HTERT RPE-1 (cell line): ENCODE measurements around the gene MADCAM1.

ENCODE experiments used
- in situ Hi-C: fragments of 300-500 bp; cut with MboI; formaldehyde crosslinking; loops from 4 replicates; pipeline ENCODE4 v1.14.3; 2020; ENCODE audit warnings: low sequenced_read_pairs

Gene MADCAM1

DNA sequence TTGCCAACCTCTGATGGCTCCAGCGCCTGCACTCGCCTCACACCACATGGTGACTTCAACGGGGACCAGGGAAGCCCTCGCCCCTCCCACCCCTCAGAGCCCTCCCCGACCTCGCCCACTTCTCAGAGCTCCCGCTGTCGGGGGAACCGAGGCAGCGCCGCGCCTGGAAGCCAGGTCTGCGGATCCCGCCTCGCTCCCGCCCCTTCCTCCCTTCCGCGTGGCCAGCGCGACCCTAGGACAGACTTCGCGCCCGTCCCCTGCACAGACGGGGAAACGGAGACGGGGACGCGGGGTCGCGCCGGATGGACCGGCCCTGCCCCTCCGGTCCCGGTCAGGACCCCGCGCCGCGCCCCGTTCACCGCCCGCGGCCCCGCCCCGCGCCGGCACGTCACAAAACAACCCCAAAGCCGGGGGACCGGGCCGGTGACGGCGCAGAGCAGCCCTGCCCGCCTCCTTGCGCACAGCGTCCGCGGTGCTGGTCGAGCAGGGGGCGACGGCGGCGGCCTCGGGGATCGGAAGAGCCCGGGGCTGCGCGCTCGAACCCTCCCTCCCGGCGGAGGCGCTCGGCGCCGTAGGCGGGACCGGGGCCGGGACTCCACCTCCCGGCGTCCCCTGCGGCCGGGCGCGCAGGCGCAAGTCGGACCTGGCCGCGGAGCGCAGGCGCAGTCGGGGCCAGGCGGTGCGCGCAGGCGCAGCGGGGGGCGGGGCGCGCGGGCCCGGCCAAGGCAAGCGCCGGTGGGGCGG is 34.9 kb downstream of the MADCAM1 start:
- in situ Hi-C loops: no loop called here

DNA sequence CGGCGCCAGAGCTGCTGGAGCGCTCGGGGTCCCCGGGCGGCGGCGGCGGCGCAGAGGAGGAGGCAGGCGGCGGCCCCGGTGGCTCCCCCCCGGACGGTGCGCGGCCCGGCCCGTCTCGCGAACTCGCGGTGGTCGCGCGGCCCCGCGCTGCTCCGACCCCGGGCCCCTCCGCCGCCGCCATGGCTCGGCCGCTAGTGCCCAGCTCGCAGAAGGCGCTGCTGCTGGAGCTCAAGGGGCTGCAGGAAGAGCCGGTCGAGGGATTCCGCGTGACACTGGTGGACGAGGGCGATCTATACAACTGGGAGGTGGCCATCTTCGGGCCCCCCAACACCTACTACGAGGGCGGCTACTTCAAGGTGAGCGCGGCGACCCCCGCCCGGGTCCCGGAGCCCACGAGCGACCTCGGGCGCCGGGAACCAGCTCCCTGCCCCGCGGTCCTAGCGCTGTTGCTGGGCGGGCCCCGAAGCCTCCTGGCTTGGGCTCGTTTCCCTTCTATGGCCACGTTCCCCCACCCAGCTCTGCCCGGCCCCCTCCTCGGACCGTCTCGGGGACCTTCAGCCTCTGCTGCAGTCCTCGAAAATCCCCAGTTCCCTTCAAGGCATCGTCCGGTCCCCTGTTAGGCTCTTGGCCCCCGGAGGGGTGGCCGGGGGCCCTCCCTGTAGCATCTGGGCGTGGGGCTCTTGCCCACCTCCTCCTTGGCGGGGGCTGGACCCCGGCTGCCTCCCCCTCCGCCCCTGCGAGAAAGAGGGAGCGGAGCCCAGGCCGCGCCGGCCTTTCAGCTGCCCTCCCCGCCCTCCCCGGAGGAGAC is 35.7 kb downstream of the MADCAM1 start, which contains the start of gene CDC34:
Gene CDC34 (plus strand): TSS at position 8 of the 808 bp plus-strand sequence. CDS start 172 bp downstream, at position 180.
- in situ Hi-C loops: no loop called here

DNA sequence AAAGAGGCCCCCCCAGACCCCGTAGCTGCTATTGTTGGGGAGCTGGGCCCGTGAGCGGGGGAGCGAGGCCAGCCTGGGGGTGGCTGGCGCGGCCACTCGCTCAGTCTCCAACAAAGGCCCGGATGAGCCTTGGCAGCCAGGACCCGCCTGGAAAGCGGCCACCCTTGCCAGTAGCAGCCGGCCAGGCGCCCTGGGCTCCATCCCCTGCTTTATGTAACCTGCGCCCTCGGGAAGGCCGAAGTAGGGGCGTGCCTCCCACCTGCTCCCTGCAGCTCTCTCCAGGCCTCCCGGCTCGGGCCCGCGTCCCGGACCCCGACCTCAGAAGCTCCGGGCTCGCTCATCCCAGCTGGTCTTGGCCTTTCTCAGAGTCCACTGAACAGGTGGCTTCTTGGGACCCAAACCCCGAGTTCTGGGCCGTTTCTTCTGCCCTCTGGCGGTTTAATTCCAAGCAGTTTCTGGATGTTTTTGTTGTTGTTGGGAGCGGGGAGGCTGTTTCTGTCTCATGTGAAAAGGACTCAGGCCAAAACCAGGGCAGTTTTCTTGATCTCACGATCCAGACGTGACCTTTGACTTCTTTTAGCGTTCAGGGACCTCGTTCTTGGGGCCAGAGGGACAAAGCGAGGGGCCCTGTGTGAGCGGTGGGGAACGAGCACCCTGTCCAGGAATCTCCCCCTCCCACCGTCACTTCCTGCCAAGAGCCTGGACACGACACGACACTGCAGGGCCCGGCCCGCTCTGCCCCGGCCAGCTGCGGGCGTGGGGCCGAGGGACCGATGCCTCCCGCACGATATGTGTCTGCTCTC is 36.5 kb downstream of the MADCAM1 start:
- in situ Hi-C loops: no loop called here

DNA sequence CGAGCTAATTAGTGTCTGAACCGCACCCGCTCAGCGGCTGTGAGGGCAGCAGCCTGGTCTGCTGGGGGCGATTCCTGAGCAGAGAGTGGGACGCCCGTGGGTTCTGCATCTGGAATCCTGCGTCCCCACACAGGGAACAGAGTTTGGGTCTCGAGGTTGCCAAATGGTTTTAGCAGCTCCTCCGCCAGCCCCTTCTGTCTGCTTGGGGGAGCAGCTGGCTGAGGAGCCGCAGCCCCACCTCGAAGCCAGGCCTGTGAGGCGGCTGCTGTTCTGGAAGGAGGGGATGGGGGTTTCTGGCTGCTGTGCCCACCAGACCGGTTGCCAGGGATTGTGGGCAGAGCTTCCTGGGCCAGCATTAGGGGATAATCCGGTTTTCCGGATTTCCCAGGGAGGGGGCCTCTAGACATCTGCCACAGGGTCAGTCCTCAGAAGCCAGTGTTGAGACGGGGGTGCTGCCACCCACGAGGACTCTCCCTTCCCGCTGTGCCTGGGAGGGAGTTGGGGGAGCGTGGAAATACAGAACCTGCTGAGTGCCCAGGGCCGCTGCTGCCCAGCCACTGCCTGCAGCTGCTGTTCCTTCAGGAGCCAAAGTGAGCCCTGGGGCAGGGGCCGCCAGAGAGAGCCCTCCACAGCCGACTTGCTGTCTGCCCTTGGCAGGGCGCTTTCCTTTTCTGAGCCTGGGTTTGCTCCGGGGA is 37.2 kb downstream of the MADCAM1 start:
- in situ Hi-C loops: no loop called here

DNA sequence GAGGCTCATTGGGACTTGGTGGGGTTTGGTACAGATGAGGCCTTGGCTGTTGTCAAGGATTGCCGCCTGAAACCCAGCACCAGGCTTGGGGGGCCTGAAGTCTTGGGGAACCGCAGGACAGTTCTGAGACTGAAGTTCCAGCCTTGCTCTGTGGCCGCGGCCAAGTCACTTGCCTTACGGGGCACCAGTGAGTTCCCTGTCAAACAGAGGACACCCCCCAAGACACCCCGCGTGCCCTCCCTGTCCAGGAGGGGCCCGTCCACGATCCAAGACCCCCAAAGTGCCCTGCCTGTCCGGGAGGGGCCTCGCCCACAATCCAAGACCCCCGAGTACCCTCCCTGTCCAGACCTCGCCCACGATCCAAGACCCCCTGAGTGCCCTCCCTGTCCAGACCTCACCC is 37.8 kb downstream of the MADCAM1 start:
- in situ Hi-C loops: no loop called here

DNA sequence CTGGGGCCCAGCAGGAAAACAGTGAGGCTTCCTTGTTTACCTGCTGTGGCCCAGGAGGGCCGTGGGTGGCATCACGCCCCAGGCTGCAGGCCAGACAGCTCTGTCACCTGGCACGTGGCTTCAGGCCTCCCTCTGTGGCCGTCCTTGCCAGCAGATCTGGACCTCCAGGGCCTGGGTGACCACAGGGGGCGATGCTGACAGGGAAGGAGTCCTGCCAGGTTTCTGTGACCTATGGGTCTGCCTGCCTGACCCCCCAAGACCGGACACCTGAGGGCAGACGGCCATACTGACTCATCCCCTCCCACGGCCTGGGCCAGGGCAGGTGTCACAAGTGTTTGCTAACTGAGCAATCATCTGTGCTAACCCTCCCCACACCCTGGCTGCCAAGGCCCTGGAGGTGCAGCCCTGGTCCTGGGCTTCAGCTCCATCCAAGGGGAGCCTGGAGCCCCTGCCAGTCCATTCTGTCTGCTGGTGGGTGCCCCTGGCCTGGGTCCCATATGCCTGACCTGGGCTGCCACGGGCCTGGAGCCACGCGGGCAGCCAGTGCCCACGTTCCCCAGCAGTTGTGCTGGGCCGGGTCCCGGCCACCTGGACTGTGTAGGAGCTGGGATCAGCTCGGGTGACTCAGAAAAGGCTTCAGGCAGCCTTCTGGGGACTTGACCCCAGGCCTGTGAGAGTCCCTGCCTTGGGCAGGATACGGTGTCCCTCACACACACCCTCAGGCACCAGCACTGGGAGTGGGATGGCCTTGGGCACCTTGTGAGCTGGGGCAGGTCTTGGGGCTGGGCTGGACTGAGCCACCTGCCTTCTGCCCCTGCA is 38.9 kb downstream of the MADCAM1 start:
- in situ Hi-C loops: no loop called here

DNA sequence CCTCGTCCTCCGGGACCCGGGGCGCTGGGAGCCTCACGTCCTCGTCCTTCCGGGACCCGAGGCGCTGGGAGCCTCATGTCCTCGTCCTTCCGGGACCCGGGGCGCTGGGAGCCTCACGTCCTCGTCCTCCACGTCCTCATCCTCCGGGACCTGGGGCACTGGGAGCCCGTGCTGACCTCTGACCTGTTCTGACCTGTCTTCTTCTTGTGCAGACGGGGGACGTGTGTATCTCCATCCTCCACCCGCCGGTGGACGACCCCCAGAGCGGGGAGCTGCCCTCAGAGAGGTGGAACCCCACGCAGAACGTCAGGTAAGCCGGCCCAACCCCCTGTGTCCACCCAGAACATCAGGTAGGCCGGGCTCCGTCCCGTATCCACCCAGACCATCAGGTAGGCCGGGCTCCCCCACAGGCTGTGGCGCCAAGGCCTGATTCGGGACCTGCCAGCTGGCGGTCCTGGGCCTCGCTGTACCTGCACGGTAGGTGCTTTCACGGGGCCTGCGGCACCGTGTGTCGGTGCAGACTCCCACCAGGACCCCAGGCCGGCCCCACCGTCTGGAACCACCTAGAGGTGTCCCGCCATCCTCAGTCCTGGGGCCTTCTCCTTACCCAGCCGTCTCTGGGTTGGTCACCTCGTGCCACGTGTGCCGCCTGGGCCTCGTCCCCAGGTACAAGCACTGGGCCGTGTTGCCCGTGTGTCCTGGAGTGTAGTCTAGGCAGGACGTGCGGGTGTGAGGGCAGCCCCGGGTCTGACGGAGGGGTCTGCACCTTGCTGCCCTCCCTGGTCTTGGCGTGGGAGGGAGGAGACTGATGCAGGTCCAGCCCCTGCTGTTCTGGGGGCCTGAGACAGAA is 40.0 kb downstream of the MADCAM1 start:
- in situ Hi-C loops: no loop called here

DNA sequence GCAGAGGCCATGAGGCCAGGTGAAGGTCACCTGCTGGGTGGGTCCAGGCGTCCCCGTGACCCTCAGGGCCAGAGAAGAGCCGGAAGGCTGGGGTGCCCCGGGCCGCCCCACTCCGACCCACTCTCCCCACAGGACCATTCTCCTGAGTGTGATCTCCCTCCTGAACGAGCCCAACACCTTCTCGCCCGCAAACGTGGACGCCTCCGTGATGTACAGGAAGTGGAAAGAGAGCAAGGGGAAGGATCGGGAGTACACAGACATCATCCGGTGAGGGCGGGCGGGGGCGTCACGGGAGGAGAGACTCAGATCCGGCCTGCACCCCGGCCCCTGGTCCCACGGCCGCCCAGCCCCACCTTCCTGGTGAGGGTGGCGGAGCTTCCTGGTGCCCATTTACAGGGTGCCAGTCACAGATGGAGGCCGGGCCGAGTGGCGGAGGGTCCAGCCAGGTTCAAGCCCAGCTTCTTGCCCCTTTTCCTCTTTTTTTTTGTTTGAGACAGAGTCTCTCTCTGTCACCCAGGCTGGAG is 40.7 kb downstream of the MADCAM1 start:
- in situ Hi-C loops: no loop called here

DNA sequence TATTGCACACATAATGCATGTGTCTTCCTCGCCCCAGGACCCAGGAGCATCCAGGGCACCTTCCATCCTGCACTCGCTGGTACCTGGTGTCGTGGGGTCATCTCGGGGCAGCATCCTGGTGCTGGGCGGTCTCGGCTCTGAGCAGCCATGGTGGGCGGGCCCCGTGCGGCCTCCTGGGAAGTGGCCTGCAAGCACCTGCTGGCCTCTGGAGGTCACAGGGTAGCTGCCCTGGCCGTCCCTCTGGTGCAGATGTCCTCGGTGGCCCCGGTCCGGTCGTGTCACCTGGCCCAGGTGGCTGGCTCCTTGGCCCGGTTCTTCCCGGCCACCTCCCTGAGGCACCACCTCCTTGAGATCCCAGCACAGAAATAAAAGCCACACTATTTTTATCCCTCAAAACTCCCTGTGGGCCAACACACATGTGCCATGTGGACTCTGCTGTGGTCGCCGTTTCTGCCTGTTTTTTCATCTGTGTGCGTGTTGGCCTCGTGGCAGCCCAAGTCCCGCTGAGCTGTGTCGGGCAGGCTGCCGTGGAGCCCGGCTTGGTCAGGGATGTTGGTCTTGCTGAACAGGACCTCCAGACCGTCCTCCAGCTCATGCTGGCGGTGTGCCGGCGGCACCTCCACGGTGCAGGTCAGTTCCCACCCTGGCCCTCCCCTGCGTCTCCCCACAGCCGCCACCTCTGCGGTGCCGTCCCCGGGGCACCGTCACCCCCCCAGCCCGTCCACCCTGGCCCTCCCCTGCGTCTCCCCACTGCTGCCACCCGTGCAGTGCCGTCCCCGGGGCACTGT is 42.5 kb downstream of the MADCAM1 start:
- in situ Hi-C loops: no loop called here

DNA sequence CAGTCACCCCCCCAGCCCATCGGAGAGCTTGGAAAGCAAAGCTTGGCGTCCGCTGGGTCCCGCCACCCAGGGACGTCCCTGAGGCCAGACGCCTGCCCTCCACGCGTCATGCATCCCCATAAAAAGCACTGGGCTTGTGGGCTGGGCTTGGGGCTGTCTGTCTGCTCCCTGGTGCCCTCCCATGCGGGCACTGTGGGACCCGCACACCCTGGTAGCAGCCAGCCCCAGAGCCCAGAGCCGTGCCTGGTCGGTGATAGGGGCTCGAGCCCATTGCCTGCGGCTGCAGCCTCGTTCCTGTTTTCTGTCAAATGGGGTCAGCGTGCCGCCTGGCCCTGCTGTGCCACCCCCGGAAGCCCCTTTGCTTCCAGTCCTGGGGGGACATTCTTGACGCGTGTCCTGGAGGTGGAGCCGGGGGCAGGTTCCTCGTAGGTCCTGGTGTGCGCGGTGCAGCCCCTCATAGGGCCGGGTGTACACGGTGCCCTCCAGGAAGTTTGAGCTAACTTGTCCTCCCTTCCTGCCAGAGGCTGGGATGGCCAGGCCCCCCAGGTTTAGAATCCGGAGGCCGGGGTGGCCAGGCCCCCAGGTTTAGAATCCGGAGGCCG is 43.2 kb downstream of the MADCAM1 start:
- in situ Hi-C loops: no loop called here

DNA sequence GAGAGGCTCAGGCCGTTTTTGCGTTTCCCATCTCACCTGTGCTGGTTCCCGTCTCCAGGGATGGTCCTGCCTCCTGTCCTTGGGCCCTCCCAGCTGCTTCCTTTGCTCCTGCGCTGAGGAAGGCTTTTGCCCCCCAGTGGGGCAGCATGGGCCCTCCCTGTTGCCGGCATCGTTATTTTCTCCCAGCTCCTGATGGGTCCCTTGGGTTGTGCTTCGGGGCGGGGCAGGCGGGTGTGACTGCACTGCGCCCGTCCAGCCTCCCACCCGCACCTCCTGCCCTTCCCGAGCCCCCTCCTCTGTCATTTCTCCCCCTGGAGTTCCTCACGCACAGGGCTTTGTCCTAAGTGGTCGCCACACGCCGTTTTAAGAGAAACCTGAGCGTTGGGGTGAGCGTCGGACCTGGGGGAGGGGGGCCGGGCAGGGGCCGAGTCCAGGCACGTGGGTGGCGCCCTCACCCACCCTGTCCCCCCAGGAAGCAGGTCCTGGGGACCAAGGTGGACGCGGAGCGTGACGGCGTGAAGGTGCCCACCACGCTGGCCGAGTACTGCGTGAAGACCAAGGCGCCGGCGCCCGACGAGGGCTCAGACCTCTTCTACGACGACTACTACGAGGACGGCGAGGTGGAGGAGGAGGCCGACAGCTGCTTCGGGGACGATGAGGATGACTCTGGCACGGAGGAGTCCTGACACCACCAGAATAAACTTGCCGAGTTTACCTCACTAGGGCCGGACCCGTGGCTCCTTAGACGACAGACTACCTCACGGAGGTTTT is 44.8 kb downstream of the MADCAM1 start:
- in situ Hi-C loops: no loop called here

DNA sequence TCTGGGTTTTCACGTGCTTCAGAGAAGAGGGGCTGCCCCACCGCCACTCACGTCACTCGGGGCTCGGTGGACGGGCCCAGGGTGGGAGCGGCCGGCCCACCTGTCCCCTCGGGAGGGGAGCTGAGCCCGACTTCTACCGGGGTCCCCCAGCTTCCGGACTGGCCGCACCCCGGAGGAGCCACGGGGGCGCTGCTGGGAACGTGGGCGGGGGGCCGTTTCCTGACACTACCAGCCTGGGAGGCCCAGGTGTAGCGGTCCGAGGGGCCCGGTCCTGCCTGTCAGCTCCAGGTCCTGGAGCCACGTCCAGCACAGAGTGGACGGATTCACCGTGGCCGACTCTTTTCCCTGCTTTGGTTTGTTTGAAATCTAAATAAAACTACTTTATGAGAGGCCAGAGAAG is 45.4 kb downstream of the MADCAM1 start:
- in situ Hi-C loops: no loop called here

DNA sequence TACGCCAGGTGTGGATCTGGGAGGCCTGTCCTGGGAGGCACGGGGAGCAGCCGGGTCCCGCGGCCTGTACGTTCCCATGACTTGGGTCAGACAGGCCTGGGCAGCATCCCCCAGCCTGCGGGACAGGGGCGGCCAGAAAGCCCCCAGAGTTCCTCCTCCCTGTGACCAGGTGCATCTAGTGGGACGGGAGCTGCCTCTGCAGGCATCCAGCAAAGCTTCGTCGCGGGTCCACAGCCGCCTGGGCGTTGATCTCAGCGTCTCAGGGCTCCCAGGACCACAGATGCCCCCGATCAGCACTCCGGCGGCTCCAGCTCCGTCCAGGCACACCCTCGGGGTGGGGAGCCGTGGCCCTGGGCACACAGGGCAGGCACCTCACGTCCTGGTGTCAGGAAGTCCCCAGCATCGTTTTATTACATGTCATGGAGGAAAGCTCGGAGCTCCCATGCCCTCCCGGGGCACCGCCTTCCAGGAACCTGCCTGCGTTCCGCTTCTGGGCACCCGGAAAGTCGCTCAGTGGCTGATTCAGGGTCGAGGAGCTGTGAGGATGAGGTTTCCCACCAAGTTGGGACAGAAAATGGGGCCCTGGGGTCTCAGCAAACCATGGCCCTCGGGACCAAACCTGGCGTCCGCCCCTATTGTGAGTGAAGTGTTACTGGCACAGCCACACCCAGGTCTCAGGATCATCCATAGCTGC is 46.0 kb downstream of the MADCAM1 start:
- in situ Hi-C loops: no loop called here

DNA sequence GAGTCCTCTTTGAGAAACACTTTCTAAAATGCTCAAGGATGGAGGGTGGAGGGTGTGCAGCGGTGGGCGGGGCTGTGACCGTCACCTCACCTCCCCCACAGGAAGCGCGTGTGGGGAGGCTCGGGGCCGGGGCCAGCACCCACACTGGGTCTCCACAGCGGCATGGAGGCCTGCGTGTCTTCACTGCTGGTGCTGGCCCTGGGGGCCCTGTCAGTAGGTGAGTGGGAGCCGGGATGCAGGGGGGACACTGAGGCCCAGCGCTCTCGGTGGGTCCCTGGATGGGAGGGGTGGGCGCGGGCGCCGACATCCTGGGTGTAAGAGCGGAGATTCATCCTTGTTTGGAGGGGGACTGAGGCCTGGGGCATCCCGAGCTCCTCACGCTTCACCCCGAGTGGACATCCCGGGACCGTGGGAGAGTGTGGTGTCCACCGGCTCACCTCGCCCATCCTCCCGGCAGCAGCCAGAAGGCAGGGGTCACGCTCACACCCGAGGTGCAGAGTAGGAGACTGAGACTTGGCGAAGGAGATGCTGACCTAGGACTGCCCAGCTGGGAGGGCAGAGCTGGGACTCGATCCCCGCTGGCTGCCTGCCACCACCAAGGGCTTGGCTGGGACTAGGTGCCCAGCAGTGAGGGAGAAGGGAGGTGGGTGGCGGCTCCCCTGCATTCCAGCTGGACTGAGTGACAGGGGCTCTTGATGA is 47.8 kb downstream of the MADCAM1 start, which contains the start of gene GZMM:
Gene GZMM (plus strand): TSS at position 144 of the 699 bp plus-strand sequence. CDS start 19 bp downstream, at position 163.
- in situ Hi-C loops: no loop called here

DNA sequence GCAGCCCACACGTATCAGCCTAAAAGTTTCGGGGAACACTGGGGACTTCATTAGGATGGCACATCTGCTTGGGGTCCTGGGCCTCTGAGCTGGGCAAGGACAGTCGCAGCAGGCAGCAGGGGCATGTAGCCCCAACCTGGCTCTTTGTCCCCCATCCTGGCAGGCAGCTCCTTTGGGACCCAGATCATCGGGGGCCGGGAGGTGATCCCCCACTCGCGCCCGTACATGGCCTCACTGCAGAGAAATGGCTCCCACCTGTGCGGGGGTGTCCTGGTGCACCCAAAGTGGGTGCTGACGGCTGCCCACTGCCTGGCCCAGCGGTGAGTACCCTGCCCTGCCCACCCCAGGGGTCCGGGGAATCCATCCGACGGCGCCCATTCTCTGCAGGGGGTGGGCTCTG is 50.8 kb downstream of the MADCAM1 start:
- in situ Hi-C loops: no loop called here
